Liver (tissue), 3 donors: ENCODE measurements around the gene FRG2C.
"Not testable (repeated sequence)": the region's sequence is repeated elsewhere in the genome, so short reads cannot be mapped to it uniquely, and the experiment has no call there.

Source experiments
- ATF3 ChIP-seq: IDR thresholded peaks from 2 replicates; pipeline ENCODE4 v1.6.1; 2016; ENCODE audit warnings: antibody characterized with exemption
- JUND ChIP-seq, 2 donors: IDR thresholded peaks; 2 replicates each; pipeline ENCODE4 v1.6.1; 2016; ENCODE audit warnings: antibody characterized with exemption in 2 of 2
- TF ChIP-seq, protein P1 (sequence below): fragments of 150-350 bp; IDR thresholded peaks from 2 replicates; pipeline ENCODE4 v1.5.1; 2017; ENCODE audit warnings: improper control_type of control experiment, low read depth, low read length; ENCODE audit not compliant: missing input control
- donor health status: healthy.
- donor health status: healthy.

GRCh38 chr3:75668759-75669347 is 4.7 kb downstream of the FRG2C start:
- TF ChIP-seq, protein P1, sequence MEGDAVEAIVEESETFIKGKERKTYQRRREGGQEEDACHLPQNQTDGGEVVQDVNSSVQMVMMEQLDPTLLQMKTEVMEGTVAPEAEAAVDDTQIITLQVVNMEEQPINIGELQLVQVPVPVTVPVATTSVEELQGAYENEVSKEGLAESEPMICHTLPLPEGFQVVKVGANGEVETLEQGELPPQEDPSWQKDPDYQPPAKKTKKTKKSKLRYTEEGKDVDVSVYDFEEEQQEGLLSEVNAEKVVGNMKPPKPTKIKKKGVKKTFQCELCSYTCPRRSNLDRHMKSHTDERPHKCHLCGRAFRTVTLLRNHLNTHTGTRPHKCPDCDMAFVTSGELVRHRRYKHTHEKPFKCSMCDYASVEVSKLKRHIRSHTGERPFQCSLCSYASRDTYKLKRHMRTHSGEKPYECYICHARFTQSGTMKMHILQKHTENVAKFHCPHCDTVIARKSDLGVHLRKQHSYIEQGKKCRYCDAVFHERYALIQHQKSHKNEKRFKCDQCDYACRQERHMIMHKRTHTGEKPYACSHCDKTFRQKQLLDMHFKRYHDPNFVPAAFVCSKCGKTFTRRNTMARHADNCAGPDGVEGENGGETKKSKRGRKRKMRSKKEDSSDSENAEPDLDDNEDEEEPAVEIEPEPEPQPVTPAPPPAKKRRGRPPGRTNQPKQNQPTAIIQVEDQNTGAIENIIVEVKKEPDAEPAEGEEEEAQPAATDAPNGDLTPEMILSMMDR = not testable (repeated sequence)
- TF ChIP-seq ATF3; JUND (IDR thresholded peaks at IDR 0.05): not testable (repeated sequence)
